SK-N-SH (cell line): Measurements from ENCODE around the gene MEGF6. TPM values are rescaled to one million over a fixed set of nuclear protein-coding genes. Genes with fewer than 3 reads are reported as not detected.

Source experiments
- CTCF ChIA-PET: fragments of 300-600, 350-600 bp; formaldehyde crosslinking; extraction: SDS; loops from one replicate; lab custom pipeline; 2021; lab: Yijun Ruan, JAX
- POLR2A ChIA-PET: fragments of 350-600 bp; sonication (Branson Sonifier 250); formaldehyde crosslinking; extraction: SDS; loops from one replicate; lab custom pipeline; 2020; ENCODE audit warnings: antibody characterized with exemption, inconsistent platforms; lab: Yijun Ruan, JAX
- DNase-seq: peaks from one replicate; pipeline ENCODE4 v3.0.0; 2012
- H2AFZ ChIP-seq: fragments of 200-600 bp; sonication (generic); 2 replicates; pipeline ENCODE4 v1.8.1; 2016; ENCODE audit warnings: antibody characterized with exemption, mild to moderate bottlenecking, low read depth
- H3F3A ChIP-seq: fragments of 200-600 bp; sonication (generic); replicated peaks from 2 replicates; pipeline ENCODE3; 2016; ENCODE audit warnings: antibody characterized with exemption, mild to moderate bottlenecking; ENCODE audit not compliant: insufficient read depth
- H3K27ac ChIP-seq, 2 experiments: fragments of 200-500 bp in 1 of 2; fragments of 200-600 bp in 1 of 2; sonication (Bioruptor generic) in 1 of 2; sonication (generic), shearing (Covaris generic) in 1 of 2; 2 replicates each; pipeline versions ENCODE4 v1.5.1 to v1.6.1; 2014 to 2016; ENCODE audit warnings: low read depth in 2 of 2, inconsistent platforms in 1 of 2, low read length in 1 of 2, mild to moderate bottlenecking in 1 of 2, mixed read lengths in 1 of 2
- H3K27me3 ChIP-seq: fragments of 200-600 bp; sonication (generic), shearing (Covaris generic); 2 replicates; pipeline ENCODE4 v1.6.1; 2016; ENCODE audit warnings: mixed run types; ENCODE audit not compliant: insufficient read depth
- H3K36me3 ChIP-seq, 2 experiments: fragments of 200-500 bp in 1 of 2; fragments of 200-600 bp in 1 of 2; sonication (Bioruptor generic) in 1 of 2; sonication (generic) in 1 of 2; replicated peaks in 1 of 2; 2 replicates each; pipeline versions ENCODE3 to v1.5.1; 2014 to 2016; ENCODE audit warnings: low read length in 1 of 2, mild to moderate bottlenecking in 1 of 2; ENCODE audit not compliant: insufficient read depth in 2 of 2, control insufficient read depth in 1 of 2
- H3K4me1 ChIP-seq, 2 experiments: fragments of 200-500 bp in 1 of 2; fragments of 200-600 bp in 1 of 2; sonication (Bioruptor generic) in 1 of 2; sonication (generic), shearing (Covaris generic) in 1 of 2; 2 replicates each; pipeline versions ENCODE4 v1.5.1 to v1.6.1; 2014 to 2016; ENCODE audit warnings: low read depth in 1 of 2, low read length in 1 of 2, mixed run types in 1 of 2; ENCODE audit not compliant: insufficient read depth in 2 of 2, control insufficient read depth in 1 of 2
- H3K4me2 ChIP-seq: fragments of 200-600 bp; sonication (generic), shearing (Covaris generic); 2 replicates; pipeline ENCODE4 v1.6.1; 2017; ENCODE audit warnings: mixed run types
- H3K4me3 ChIP-seq, 2 experiments: fragments of 200-500 bp in 1 of 2; fragments of 200-600 bp in 1 of 2; sonication (Bioruptor generic) in 1 of 2; sonication (generic), shearing (Covaris generic) in 1 of 2; 2 replicates each; pipeline versions ENCODE4 v1.5.1 to v1.8.1; 2014 to 2016; ENCODE audit warnings: low read depth in 2 of 2, inconsistent platforms in 1 of 2, low read length in 1 of 2, mild to moderate bottlenecking in 1 of 2, mixed read lengths in 1 of 2, moderate library complexity in 1 of 2
- H3K79me2 ChIP-seq: fragments of 200-600 bp; sonication (generic); 2 replicates; pipeline ENCODE4 v1.8.1; 2017; ENCODE audit warnings: mild to moderate bottlenecking; ENCODE audit not compliant: insufficient read depth
- H3K9ac ChIP-seq: fragments of 200-600 bp; sonication (generic); 2 replicates; pipeline ENCODE4 v1.6.1; 2017; ENCODE audit warnings: mixed run types
- H3K9me2 ChIP-seq: fragments of 200-600 bp; sonication (generic); 2 replicates; pipeline ENCODE4 v1.6.1; 2017; ENCODE audit warnings: mixed run types
- H3K9me3 ChIP-seq: fragments of 200-600 bp; sonication (generic); 2 replicates; pipeline ENCODE4 v1.6.1; 2017; ENCODE audit warnings: mixed run types, mild to moderate bottlenecking, moderate library complexity
- H4K20me1 ChIP-seq: fragments of 200-600 bp; sonication (generic); 2 replicates; pipeline ENCODE4 v1.6.1; 2017; ENCODE audit warnings: mild to moderate bottlenecking, mixed run types; ENCODE audit not compliant: insufficient read depth
- ELF1 ChIP-seq: IDR thresholded peaks from 2 replicates; pipeline ENCODE4 v1.4.0; 2012
- FOSL2 ChIP-seq: IDR thresholded peaks from 2 replicates; pipeline ENCODE4 v1.4.0; 2012; ENCODE audit warnings: low read depth, mild to moderate bottlenecking, moderate library complexity, borderline replicate concordance
- GATA2 ChIP-seq: sonication (generic); formaldehyde crosslinking; IDR thresholded peaks from 2 replicates; pipeline ENCODE4 v1.5.0; 2020; ENCODE audit warnings: mild to moderate bottlenecking, missing genetic modification reagents
- MEF2A ChIP-seq: IDR thresholded peaks from 2 replicates; pipeline ENCODE4 v1.4.0; 2012; ENCODE audit warnings: low read depth, borderline replicate concordance
- MXI1 ChIP-seq: IDR thresholded peaks from 2 replicates; pipeline ENCODE4 v1.6.1; 2012; ENCODE audit warnings: mild to moderate bottlenecking, low read depth, low read length, improper control_type of control experiment
- NFIC ChIP-seq: IDR thresholded peaks from 2 replicates; pipeline ENCODE4 v1.4.0; 2012; ENCODE audit warnings: borderline replicate concordance
- NRF1 ChIP-seq: IDR thresholded peaks from 2 replicates; pipeline ENCODE4 v1.6.1; 2012; ENCODE audit warnings: low read depth, mild to moderate bottlenecking, low read length
- PBX3 ChIP-seq: IDR thresholded peaks from 2 replicates; pipeline ENCODE4; 2012
- RAD21 ChIP-seq: IDR thresholded peaks from 2 replicates; pipeline ENCODE4 v1.6.1; 2012; ENCODE audit warnings: mild to moderate bottlenecking, low read length
- SMC3 ChIP-seq: IDR thresholded peaks from 2 replicates; pipeline ENCODE4 v1.6.1; 2012; ENCODE audit warnings: low read depth, low read length, improper control_type of control experiment
- YY1 ChIP-seq: IDR thresholded peaks from 2 replicates; pipeline ENCODE4 v1.4.0; 2012; ENCODE audit warnings: low read depth, mild to moderate bottlenecking
- ZBTB33 ChIP-seq: IDR thresholded peaks from 2 replicates; pipeline ENCODE4 v1.4.0; 2012; ENCODE audit warnings: low read depth, borderline replicate concordance
- WGBS: methylation state at CpG from one replicate; pipeline ENCODE4 v1.1.6; 2017; ENCODE audit warnings: low lambda C conversion rate; 5-methylcytosine and 5-hydroxymethylcytosine counted together
- polyA plus RNA-seq, 3 experiments: library from polyadenylated mRNA; depleted of rRNA; stranded (reverse); fragments of >200 nt; gene quantifications; 2 replicates each; pipeline ENCODE4 v1.2.3, GENCODE V29; 2012
- TF ChIP-seq, protein P1 (sequence below): fragments of 200-600 bp; sonication (generic); IDR thresholded peaks from 2 replicates; pipeline ENCODE4 v1.6.1; 2017; ENCODE audit warnings: antibody characterized with exemption, mild to moderate bottlenecking, moderate library complexity

MEGF6 gene
- polyA plus RNA-seq, 1 of the 3 experiments (the other 2 are of a cell fraction), result 7.6 TPM

- no peak overlapping the region for H3K4me2 ChIP-seq
- no peaks in the 10 kb centered on the region for H3F3A ChIP-seq
- H3K4me3 ChIP-seq, result peak overlapping the region; percentile 27 to 32; a peak in 3 of 4 replicates
- no peaks in the 10 kb centered on the region for H4K20me1 ChIP-seq
- no peaks in the 10 kb centered on the region for H3K36me3 ChIP-seq
- TF ChIP-seq GATA2 (CRISPR knock-in tag), result no peak
- TF ChIP-seq NRF1, result 0 out of 2 replicates have a peak, but pooled peaks have one; percentile 14
- TF ChIP-seq, protein P1, sequence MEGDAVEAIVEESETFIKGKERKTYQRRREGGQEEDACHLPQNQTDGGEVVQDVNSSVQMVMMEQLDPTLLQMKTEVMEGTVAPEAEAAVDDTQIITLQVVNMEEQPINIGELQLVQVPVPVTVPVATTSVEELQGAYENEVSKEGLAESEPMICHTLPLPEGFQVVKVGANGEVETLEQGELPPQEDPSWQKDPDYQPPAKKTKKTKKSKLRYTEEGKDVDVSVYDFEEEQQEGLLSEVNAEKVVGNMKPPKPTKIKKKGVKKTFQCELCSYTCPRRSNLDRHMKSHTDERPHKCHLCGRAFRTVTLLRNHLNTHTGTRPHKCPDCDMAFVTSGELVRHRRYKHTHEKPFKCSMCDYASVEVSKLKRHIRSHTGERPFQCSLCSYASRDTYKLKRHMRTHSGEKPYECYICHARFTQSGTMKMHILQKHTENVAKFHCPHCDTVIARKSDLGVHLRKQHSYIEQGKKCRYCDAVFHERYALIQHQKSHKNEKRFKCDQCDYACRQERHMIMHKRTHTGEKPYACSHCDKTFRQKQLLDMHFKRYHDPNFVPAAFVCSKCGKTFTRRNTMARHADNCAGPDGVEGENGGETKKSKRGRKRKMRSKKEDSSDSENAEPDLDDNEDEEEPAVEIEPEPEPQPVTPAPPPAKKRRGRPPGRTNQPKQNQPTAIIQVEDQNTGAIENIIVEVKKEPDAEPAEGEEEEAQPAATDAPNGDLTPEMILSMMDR, result peak; percentile 82
- peak; percentile 87 for TF ChIP-seq RAD21
- TF ChIP-seq PBX3, result no peak
- TF ChIP-seq ZBTB33, result no peak
- no peak for TF ChIP-seq NFIC
- TF ChIP-seq SMC3, result peak; percentile 75
- TF ChIP-seq MEF2A, result no peak
- no peak for TF ChIP-seq MXI1
- no peak for TF ChIP-seq YY1
- TF ChIP-seq ELF1, result no peak
- no peak for TF ChIP-seq FOSL2
- 0% methylated on average over 3 of the region's 41 CpGs for WGBS
- no peak overlapping the region for H3K27ac ChIP-seq
- ChIA-PET POLR2A (no interaction called here), CTCF (interaction anchor here (0.6 to 2.3 kb wide), 67 partner anchors 10 to 285 kb away, joined by 3 to 38 read pairs (median 6); partner anchors contain the start of genes MEGF6 and TPRG1L)
- H3K9me2 ChIP-seq, result no peaks in the 10 kb centered on the region
- no peaks in the 10 kb centered on the region for H3K27me3 ChIP-seq
- H3K9me3 ChIP-seq, result no peaks in the 10 kb centered on the region
- H2AFZ ChIP-seq, result no peak overlapping the region
- H3K4me1 ChIP-seq, result peaks cover 4% of the 10 kb centered on the region in 2 experiments; a peak in 1 of 4 replicates
- peak; percentile 95 for DNase-seq
- H3K9ac ChIP-seq, result no peak overlapping the region
- H3K79me2 ChIP-seq, result no peaks in the 10 kb centered on the region
These were observed 119.7 kb downstream of the MEGF6 start for GRCh38 chr1:3491291-3492246.
